GM21786 (cell line): Measurements from ENCODE around the gene RIOK3.

Experiments used
- ATAC-seq: cut with Tn5 transposase; IDR thresholded peaks from one replicate; pipeline ENCODE4 v1.9.1; 2021; ENCODE audit not compliant: unreplicated experiment

Gene RIOK3

DNA sequence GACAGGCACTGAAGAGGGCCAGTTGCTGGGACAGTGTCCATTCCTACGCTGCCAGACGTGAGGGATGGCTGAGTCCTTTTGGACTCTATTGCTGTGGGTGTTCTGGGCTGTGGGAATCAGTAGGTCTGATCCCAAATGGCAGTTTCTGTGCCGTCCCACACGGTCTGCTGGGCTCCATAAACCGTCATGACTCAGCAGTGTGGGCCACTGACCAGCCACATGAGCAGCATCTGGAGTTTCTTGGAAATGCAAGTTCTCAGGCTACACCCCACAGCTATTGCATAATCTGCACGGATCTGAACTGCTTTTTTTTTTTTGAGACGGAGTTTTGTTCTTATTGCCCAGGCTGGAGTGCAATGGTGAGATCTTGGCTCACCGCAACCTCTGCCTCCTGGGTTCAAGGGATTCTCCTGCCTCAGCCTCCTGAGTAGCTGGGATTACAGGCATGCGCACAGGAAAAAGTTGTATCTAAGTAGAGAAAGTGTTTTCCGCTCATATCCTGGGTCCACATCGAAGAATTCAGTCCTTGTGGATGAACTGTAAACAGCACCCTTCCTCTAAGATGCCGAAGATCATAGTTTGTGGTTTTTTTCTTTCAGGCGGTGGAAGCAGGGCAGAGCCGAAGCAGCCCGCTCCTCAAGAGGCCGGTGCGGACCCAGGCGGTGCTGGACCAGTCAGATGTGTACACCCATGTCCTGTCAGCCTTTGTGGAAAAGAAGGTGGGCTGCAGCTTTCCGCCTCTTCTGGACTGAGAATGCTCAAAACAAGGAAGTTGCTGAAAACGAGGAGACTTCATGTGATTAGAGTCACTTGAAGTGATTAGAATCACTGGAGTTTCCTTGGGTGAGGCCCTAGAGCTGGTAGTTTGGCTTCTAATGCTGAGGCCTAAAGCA, 75.7 kb downstream of the RIOK3 start:
- no peak for ATAC-seq

- ATAC-seq, result no peak
These were observed 76.5 kb downstream of the RIOK3 start for GRCh38 chr18:23529604-23530003.

DNA sequence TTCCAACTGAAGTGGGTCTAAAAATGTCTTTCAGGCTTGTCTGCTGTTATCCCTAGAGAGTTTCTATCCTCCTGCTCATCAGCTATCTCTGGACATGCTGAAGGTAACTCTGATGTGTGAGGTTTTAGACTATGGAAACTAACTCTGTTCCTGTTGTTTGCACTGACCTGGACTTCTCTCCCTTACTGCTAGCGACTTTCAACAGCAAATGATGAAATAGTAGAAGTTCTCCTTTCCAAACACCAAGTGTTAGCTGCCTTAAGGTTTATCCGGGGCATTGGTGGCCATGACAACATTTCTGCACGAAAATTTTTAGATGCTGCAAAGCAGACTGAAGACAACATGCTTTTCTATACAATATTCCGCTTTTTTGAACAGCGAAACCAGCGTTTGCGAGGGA, 77.1 kb downstream of the RIOK3 start:
- no peak for ATAC-seq

DNA sequence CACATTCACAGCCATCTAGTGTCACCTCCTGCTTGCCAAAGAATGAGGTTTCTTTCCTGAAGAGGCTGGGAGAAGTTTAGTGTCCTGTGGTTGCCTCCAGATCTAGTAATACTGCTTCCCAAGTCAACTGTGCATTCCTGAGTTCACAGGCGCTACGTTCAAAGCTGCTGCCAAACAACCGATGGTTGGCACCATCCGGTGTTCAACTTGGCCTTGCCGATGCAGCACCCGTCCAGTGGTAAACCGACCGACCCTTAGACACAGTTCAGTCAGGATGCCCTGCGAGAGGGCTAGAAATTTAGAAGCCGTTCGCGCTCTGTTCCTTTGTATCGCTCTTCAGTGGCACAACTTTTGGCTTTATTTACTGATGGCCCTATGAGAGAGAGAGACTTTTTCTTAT, 78.8 kb downstream of the RIOK3 start:
- ATAC-seq, result no peak
